T-helper 17 cell (primary cell): ENCODE measurements around the gene LPCAT1. TPM values are rescaled to one million over a fixed set of nuclear protein-coding genes. Genes with fewer than 3 reads are reported as not detected.

Experiments used
- ATAC-seq: fragments of 150-1000 bp; cut with Tn5 transposase; 2 replicates; pipeline ENCODE4 v1.10.0; 2021; ENCODE audit warnings: mild to moderate bottlenecking, moderate library complexity
- DNase-seq, 3 donors: peaks; one replicate each; pipeline versions ENCODE4 v3.0.0 to v3.0.0-alpha.2; 2020 to 2021
- H3K9me3 ChIP-seq: one replicate; pipeline ENCODE4 v1.7.0; 2013; ENCODE audit warnings: low read length, mild to moderate bottlenecking; ENCODE audit not compliant: control insufficient read depth, poor library complexity, severe bottlenecking
- H3K27ac Mint-ChIP-seq: one replicate; pipeline ENCODE4 v1.8.0; 2022; ENCODE audit warnings: mild to moderate bottlenecking, moderate library complexity, mixed read lengths
- H3K27me3 Mint-ChIP-seq: one replicate; pipeline ENCODE4 v1.8.0; 2022; ENCODE audit warnings: mixed read lengths
- H3K36me3 Mint-ChIP-seq: one replicate; pipeline ENCODE4 v1.8.0; 2022; ENCODE audit warnings: low read depth, mixed read lengths
- H3K4me1 Mint-ChIP-seq: one replicate; pipeline ENCODE4 v1.8.0; 2022; ENCODE audit warnings: mild to moderate bottlenecking, mixed read lengths
- H3K4me3 Mint-ChIP-seq: one replicate; pipeline ENCODE4 v1.8.0; 2022; ENCODE audit warnings: mild to moderate bottlenecking, moderate library complexity, mixed read lengths
- total RNA-seq, 4 donors: library from RNA in 2 of 4; stranded (reverse) in 2 of 4; gene quantifications; one replicate each; pipeline ENCODE4 v1.2.3 and lab custom pipeline; 2022 to 2026

Gene LPCAT1
- total RNA-seq, 2 donors from 2014 or later = 23.4 to 24.8 TPM

GRCh38 chr5:1550287-1551076 is 26.7 kb upstream of the LPCAT1 start:
- peaks cover 29% of the 10 kb centered on the region for H3K27me3 Mint-ChIP-seq
- peaks cover 1% of the 10 kb centered on the region for H3K36me3 Mint-ChIP-seq
- no peaks in the 10 kb centered on the region for H3K9me3 ChIP-seq
- no peak overlapping the region for H3K27ac Mint-ChIP-seq
- ATAC-seq (no peak), DNase-seq (no peak)
- peaks cover 3% of the 10 kb centered on the region for H3K4me1 Mint-ChIP-seq
- no peak overlapping the region for H3K4me3 Mint-ChIP-seq

GRCh38 chr5:1549475-1550030 is 25.8 kb upstream of the LPCAT1 start:
- DNase-seq (no peak), ATAC-seq (no peak)
- H3K36me3 Mint-ChIP-seq = peaks cover 2% of the 10 kb centered on the region
- no peak overlapping the region for H3K4me3 Mint-ChIP-seq
- H3K27me3 Mint-ChIP-seq = peaks cover 24% of the 10 kb centered on the region
- H3K27ac Mint-ChIP-seq = no peak overlapping the region
- H3K9me3 ChIP-seq = no peaks in the 10 kb centered on the region
- peaks cover 8% of the 10 kb centered on the region for H3K4me1 Mint-ChIP-seq

GRCh38 chr5:1548702-1549474 is 25.1 kb upstream of the LPCAT1 start:
- H3K4me3 Mint-ChIP-seq = no peak overlapping the region
- H3K4me1 Mint-ChIP-seq = peaks cover 8% of the 10 kb centered on the region
- DNase-seq = no peak
- ATAC-seq = no peak
- peaks cover 17% of the 10 kb centered on the region for H3K27me3 Mint-ChIP-seq
- no peak overlapping the region for H3K27ac Mint-ChIP-seq
- peaks cover 2% of the 10 kb centered on the region for H3K36me3 Mint-ChIP-seq
- no peaks in the 10 kb centered on the region for H3K9me3 ChIP-seq

- H3K27me3 Mint-ChIP-seq = peaks cover 14% of the 10 kb centered on the region
- H3K27ac Mint-ChIP-seq = no peak overlapping the region
- H3K4me1 Mint-ChIP-seq = peaks cover 8% of the 10 kb centered on the region
- peaks cover 2% of the 10 kb centered on the region for H3K36me3 Mint-ChIP-seq
- no peaks in the 10 kb centered on the region for H3K9me3 ChIP-seq
- no peak for DNase-seq
- ATAC-seq = no peak
- H3K4me3 Mint-ChIP-seq = no peak overlapping the region
Observed at GRCh38 chr5:1547655-1548054, 23.9 kb upstream of the LPCAT1 start.

- Mint-ChIP-seq H3K4me1 (peaks cover 8% of the 10 kb centered on the region), H3K36me3 (peaks cover 2% of the 10 kb centered on the region), H3K4me3 (no peak overlapping the region), H3K27me3 (peaks cover 14% of the 10 kb centered on the region), H3K27ac (no peak overlapping the region)
- no peak for DNase-seq
- H3K9me3 ChIP-seq = no peaks in the 10 kb centered on the region
- ATAC-seq = no peak
Observed at GRCh38 chr5:1547236-1547635, 23.5 kb upstream of the LPCAT1 start.

GRCh38 chr5:1546556-1546955 is 22.8 kb upstream of the LPCAT1 start:
- peaks cover 9% of the 10 kb centered on the region for H3K27me3 Mint-ChIP-seq
- DNase-seq = no peak
- no peak overlapping the region for H3K27ac Mint-ChIP-seq

GRCh38 chr5:1545805-1546355 is 22.1 kb upstream of the LPCAT1 start:
- H3K27ac Mint-ChIP-seq = no peak overlapping the region
- H3K4me3 Mint-ChIP-seq = no peak overlapping the region
- H3K36me3 Mint-ChIP-seq = peaks cover 2% of the 10 kb centered on the region
- ATAC-seq = no peak
- no peak for DNase-seq
- no peaks in the 10 kb centered on the region for H3K9me3 ChIP-seq
- peaks cover 6% of the 10 kb centered on the region for H3K27me3 Mint-ChIP-seq
- H3K4me1 Mint-ChIP-seq = peaks cover 8% of the 10 kb centered on the region

More at GRCh38 chr5:1546556-1546955, 22.8 kb upstream of the LPCAT1 start:
- H3K4me3 Mint-ChIP-seq = no peak overlapping the region
- no peaks in the 10 kb centered on the region for H3K9me3 ChIP-seq
- peaks cover 8% of the 10 kb centered on the region for H3K4me1 Mint-ChIP-seq
- H3K36me3 Mint-ChIP-seq = peaks cover 2% of the 10 kb centered on the region
- ATAC-seq = no peak

- H3K36me3 Mint-ChIP-seq = peaks cover 2% of the 10 kb centered on the region
- H3K27ac Mint-ChIP-seq = no peak overlapping the region
- ATAC-seq = no peak
- peaks cover 6% of the 10 kb centered on the region for H3K27me3 Mint-ChIP-seq
- peaks cover 8% of the 10 kb centered on the region for H3K4me1 Mint-ChIP-seq
- H3K4me3 Mint-ChIP-seq = peak overlapping the region; percentile 46
- DNase-seq = no peak
- no peaks in the 10 kb centered on the region for H3K9me3 ChIP-seq
Observed at GRCh38 chr5:1545126-1545804, 21.5 kb upstream of the LPCAT1 start.

GRCh38 chr5:1544294-1544961 is 20.7 kb upstream of the LPCAT1 start:
- Mint-ChIP-seq H3K4me3 (no peak overlapping the region), H3K4me1 (peaks cover 8% of the 10 kb centered on the region), H3K27me3 (peaks cover 6% of the 10 kb centered on the region), H3K27ac (no peak overlapping the region), H3K36me3 (peaks cover 2% of the 10 kb centered on the region)
- DNase-seq (no peak), ATAC-seq (no peak)
- no peaks in the 10 kb centered on the region for H3K9me3 ChIP-seq

- ATAC-seq = no peak
- H3K27me3 Mint-ChIP-seq = peaks cover 6% of the 10 kb centered on the region
- H3K4me3 Mint-ChIP-seq = no peak overlapping the region
- peaks cover 2% of the 10 kb centered on the region for H3K36me3 Mint-ChIP-seq
- no peak overlapping the region for H3K27ac Mint-ChIP-seq
- H3K4me1 Mint-ChIP-seq = peaks cover 8% of the 10 kb centered on the region
- no peaks in the 10 kb centered on the region for H3K9me3 ChIP-seq
- no peak for DNase-seq
Observed at GRCh38 chr5:1543398-1544293, 19.9 kb upstream of the LPCAT1 start.

GRCh38 chr5:1542781-1543180 is 19.0 kb upstream of the LPCAT1 start:
- H3K36me3 Mint-ChIP-seq = peaks cover 2% of the 10 kb centered on the region
- ATAC-seq (no peak), DNase-seq (no peak)
- peaks cover 10% of the 10 kb centered on the region for H3K4me1 Mint-ChIP-seq
- no peak overlapping the region for H3K4me3 Mint-ChIP-seq
- no peaks in the 10 kb centered on the region for H3K27me3 Mint-ChIP-seq
- no peaks in the 10 kb centered on the region for H3K9me3 ChIP-seq
- no peak overlapping the region for H3K27ac Mint-ChIP-seq
